Subcutaneous preadipocyte (primary cell): Measurements from ENCODE around the gene NTMT2. TPM values are rescaled to one million over a fixed set of nuclear protein-coding genes. Genes with fewer than 3 reads are reported as not detected.

Experiments
- small RNA-seq: library from RNA; depleted of rRNA; stranded (forward); fragments of <200 nt; gene quantifications from one replicate; pipeline ENCODE3, GENCODE V24; 2012
- total RNA-seq: library from RNA; depleted of rRNA; stranded (reverse); fragments of >200 nt; gene quantifications from 2 replicates; pipeline ENCODE4 v1.2.3, GENCODE V29; 2012

NTMT2 gene
- total RNA-seq = not detected in 2 replicates

DNA sequence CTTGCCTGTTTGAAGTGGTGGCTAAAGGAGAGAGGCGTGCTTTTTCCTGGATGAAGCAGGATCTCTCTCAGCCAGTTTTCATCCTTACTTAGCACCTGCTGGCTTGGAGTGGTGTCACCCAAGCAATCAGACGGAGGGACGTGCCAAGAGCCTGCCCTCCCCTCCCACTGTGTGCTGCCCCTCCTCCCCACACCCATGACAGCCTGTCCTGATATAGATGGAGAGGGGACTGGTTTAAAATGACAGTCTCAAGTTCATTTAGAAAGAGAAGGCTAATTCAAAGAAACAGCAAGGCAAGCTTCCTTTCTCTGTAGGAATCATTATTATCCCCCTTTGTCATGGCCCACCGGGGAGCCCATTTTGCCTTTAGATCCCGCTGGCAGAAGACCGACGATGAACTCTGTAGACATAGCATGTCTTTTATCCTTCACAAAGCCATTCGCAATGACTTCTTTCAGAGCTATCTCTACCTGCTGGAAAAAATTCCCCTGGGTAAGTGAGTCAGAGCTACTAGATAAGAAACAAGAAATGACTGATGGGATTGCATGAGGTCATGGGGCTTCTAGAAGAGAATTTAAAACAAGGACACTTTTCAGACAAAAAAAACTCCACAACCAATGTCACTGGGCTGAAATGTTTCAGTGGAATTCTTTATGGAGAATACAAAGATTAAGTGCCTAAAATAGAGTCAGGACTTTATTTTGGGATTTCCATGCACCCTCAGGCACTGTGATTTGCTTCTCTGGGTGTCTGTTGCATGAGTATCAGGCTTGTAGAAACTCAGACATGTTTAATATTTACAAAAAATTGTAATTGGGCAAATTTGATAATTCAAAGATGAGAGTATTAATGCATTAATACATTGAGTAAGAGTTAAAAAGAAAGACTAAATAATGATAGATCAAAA, at the start of gene NTMT2:
Gene NTMT2, plus strand, starts transcription at position 190 of the 907 bp plus-strand sequence. Its CDS starts 149 bp downstream, at position 339.

Small RNA genes lying within 50 kb of the gene (small RNA-seq; reads per million reads assigned to genes)
- gene MIR3119-2 = not detected

Other genes with a start within 250 kb of the NTMT2 start
- gene KIFAP3, start 71.3 kb upstream of the NTMT2 start, total RNA-seq = 26.4 and 27.2 TPM in 2 replicates